Stimulated activated CD8-positive, alpha-beta memory T cell treated with anti-CD3 and anti-CD28 coated beads, Interleukin-15, amount 100 ng/mL, for 1 hour (primary cell): ENCODE data around the gene FXN.
"Not testable (repeated sequence)": the region's sequence is repeated elsewhere in the genome, so short reads cannot be mapped to it uniquely, and the experiment has no call there.

ENCODE experiments used
- DNase-seq: peaks from one replicate; pipeline ENCODE4 v3.0.0-alpha.2; 2020; ENCODE audit warnings: low read depth

The FXN gene

DNA sequence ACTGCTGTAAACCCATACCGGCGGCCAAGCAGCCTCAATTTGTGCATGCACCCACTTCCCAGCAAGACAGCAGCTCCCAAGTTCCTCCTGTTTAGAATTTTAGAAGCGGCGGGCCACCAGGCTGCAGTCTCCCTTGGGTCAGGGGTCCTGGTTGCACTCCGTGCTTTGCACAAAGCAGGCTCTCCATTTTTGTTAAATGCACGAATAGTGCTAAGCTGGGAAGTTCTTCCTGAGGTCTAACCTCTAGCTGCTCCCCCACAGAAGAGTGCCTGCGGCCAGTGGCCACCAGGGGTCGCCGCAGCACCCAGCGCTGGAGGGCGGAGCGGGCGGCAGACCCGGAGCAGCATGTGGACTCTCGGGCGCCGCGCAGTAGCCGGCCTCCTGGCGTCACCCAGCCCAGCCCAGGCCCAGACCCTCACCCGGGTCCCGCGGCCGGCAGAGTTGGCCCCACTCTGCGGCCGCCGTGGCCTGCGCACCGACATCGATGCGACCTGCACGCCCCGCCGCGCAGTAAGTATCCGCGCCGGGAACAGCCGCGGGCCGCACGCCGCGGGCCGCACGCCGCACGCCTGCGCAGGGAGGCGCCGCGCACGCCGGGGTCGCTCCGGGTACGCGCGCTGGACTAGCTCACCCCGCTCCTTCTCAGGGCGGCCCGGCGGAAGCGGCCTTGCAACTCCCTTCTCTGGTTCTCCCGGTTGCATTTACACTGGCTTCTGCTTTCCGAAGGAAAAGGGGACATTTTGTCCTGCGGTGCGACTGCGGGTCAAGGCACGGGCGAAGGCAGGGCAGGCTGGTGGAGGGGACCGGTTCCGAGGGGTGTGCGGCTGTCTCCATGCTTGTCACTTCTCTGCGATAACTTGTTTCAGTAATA is at the start of gene FXN:
FXN (plus strand) TSS at position 315 of the 871 bp plus-strand sequence; CDS start at position 346, 31 bp downstream.
- peak; percentile 61 for DNase-seq

DNA sequence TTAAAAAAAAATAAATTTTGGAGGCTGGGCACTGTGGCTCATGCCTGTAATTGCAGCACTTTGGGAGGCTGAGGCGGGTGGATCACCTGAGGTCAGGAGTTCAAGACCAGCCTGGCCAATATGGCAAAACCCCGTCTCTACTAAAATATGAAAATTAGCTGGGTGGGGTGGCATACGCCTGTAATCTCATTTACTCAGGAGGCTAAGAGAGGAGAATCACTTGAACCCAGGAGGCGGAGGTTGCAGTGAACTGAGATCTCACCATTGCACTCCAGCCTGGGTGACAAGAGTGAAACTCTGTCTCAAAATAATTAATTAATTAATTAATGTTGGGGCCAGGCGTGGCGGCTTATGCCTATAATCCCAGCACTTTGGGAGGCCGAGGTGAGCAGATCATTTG is 48.6 kb upstream of the FXN start:
- not testable (repeated sequence) for DNase-seq

DNA sequence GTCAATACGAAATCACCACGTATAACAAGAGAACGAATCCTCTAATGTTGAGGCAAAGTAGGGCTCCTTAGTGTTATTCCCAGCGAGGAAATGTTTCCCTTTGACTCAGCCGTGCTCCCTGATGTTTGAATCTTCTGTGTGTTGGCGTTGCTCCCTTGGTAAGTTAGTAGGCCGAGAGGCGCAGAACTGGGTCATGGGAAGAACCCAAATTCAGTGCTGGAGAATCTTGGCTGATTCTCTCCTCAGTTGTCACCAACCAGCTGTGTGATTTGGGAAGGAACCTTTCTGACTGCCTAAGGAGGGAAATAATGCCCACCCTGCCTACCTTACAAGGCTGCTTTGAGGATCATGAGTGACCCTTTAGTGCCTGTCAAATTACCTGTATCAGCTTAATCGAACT is 44.1 kb upstream of the FXN start:
- no peak for DNase-seq

DNA sequence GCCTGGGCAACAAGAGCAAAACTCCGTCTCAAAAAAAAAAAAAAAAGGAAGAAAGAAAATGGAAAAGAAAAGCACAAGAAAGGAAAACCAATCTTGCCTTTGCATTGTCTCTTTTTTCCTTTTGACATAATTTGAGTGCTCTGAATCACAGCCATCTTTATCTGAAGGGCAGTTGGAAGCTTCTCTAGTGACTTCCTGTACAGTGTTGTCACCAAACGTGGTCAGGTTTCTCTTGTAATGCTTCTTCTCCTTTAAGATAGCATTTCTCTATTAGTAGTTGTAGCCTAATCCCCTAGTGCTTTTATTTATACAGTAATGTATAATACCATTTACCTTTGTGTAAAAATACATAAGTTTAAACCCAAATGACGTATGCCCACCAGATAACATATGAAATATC is 39.8 kb upstream of the FXN start:
- no peak for DNase-seq

DNA sequence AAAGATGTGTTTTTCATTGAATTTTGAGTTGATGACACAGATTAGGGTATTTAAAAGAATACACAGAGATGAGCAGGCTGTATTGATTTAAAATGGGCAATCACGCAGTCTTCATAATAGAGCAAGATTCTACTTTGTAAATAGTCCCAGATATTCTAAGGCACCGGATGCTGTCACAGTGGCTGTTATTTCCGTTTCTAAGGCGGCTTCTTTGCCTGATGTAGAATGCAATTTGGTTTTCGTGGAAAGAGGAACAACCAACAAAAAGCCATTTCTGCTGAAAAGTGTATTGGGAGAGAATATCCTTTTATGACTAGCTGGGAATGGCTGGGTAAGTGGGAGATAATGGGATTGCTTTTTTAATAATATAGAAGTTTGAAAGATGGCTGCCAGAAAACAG is 39.1 kb upstream of the FXN start:
- DNase-seq = no peak

DNA sequence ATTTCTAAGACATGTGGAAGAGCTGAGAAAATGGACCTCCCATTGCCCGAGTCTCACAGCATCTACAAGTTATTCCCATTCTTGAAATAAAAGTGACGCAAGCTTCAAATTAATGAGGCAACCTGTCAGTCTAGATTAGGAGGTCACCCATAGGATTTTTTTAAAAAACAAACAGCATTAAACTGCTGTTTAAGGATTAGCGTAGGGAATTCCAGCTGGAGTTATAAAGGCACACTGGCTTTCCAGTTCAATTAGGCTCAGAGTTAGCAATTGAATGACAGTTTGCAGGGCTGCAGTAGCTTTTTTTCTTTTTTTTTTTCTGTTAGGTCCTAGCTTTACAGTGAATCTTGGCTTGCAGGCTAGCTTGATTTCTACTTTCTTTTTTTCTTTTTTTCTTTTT is 37.9 kb upstream of the FXN start:
- DNase-seq = no peak

GRCh38 chr9:68998385-68998784 is 37.2 kb upstream of the FXN start:
- DNase-seq = no peak

GRCh38 chr9:68998812-68999211 is 36.7 kb upstream of the FXN start:
- DNase-seq = no peak

- DNase-seq = peak; percentile 23
These were observed 36.0 kb upstream of the FXN start for GRCh38 chr9:68999393-69000105.

- DNase-seq = no peak
These were observed 33.6 kb upstream of the FXN start for GRCh38 chr9:69001921-69002320.

- DNase-seq = no peak
These were observed 32.5 kb upstream of the FXN start for GRCh38 chr9:69003051-69003450.

DNA sequence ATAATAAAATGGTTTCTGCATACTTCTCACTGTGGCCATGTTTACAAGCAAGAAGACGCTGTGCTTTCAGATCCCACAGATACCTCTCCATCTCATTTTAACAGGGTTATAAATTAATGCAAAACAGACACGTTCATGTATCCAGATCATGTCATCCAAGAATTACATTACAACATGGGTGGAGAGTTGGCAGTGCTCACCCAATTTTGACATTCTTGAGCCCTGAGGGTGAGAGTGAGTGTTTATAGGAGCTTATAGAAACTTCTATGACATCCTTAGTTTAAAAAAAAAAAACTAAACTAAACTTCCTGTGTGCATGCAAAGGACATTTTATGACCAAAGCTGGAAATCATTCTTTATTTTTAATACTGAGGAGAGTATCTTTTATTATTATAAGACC is 30.7 kb upstream of the FXN start:
- no peak for DNase-seq

DNA sequence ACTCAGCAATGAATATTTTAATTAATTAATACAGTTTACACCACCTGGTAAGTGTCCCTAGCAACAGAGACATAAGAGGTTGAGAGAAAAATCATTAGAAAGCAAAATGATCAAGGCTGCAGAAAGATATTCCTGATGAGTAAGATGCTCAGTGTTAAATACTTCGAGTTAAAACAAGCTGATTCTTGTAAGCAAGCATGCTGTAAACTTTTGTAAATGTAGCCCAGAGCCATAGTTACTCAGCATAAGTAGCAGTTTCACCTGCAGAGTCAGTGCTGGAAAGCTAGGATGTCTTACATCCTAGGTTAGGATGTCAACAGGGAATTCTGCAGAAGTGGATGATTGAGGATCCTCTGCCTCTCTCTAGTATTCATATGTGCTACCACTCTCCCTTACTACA is 25.8 kb upstream of the FXN start:
- no peak for DNase-seq

- no peak for DNase-seq
These were observed 22.7 kb upstream of the FXN start for GRCh38 chr9:69012696-69013381.

GRCh38 chr9:69013382-69013727 is 22.2 kb upstream of the FXN start:
- no peak for DNase-seq

GRCh38 chr9:69014013-69014412 is 21.5 kb upstream of the FXN start, which contains the start of gene PRKACG:
TSS of gene PRKACG (minus strand) at chr9:69014113. CDS start at chr9:69014092, 21 bp downstream.
- no peak for DNase-seq

GRCh38 chr9:69016191-69017096 is 19.1 kb upstream of the FXN start:
- no peak for DNase-seq

DNA sequence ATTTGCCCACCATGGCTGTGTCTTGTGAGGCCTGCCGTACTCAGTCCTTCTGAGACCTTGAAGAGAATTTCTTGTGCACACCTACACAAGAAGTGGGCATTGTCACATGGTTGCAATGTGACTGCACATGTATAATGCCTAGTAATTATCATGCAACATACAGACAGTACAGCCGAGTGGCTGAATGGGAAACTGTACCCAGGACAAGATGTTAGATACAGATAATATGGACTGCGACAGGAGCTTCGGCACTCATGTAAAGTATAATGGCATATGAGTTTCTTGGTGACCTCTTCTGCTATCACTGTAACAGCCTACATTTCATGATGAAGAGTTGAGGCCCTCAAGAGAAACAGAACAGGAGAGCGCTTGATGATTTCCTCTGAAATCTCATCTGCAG is 16.8 kb upstream of the FXN start:
- DNase-seq = no peak

DNA sequence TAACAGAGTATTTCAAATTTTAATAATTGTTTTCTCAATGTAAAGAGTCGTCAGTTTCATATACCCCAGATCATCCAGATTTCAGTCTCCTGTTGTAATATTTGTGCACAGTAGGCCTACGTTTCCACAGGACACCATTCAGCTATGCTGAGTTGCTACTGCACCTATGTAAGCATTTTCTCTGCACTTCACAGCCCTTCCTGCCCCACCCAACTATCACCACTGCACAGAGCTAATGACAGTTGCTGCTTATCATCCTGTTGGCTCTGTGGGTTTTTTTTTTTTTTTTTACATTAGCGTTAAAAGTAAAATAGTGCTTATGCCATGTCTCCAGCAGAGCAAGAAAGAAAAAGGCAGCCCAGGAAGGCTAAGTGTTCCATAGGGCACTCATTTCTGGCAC is 15.7 kb upstream of the FXN start:
- no peak for DNase-seq

- DNase-seq = no peak
These were observed 15.0 kb upstream of the FXN start for GRCh38 chr9:69020301-69021145.

DNA sequence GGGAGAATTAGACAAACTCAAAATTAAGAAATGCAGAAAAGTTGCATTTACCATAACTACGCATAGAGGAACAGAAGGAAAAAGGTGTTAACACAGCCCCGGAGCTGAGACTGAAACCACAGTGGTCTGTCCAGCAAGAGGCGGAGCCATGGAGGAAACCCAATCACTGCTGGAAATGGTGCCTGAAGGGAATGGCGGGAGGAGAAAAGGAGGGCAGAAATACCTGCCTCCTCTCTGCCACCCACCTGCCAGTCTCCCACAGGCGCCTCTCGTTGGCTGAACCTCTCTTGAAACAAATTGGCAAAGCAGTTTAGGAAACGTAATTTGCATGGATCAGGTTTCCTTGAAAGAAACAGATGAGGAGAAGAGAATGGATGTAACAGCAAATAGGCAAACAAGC is 11.9 kb upstream of the FXN start:
- no peak for DNase-seq
